GM12878 (cell line): Measurements from ENCODE around the gene CSMD2.

Source experiments
- BACH1 ChIP-seq: fragments of 450-650 bp; IDR thresholded peaks from 2 replicates; pipeline ENCODE4 v1.6.1; 2017; ENCODE audit warnings: mild to moderate bottlenecking, borderline replicate concordance
- BHLHE40 ChIP-seq, 2 experiments: fragments of 450-650 bp in 1 of 2; IDR thresholded peaks; 2 replicates each; pipeline ENCODE4 v1.6.1; 2011 to 2017; ENCODE audit warnings: low read depth in 2 of 2, borderline replicate concordance in 1 of 2, improper control_type of control experiment in 1 of 2, low read length in 1 of 2, mild to moderate bottlenecking in 1 of 2
- CTCF ChIP-seq, 3 experiments: IDR thresholded peaks in 2 of 3; conservative IDR thresholded peaks in 1 of 3; 2 replicates each; pipeline ENCODE4 v1.5.1; 2011; ENCODE audit warnings: low read depth in 3 of 3, low read length in 3 of 3, mild to moderate bottlenecking in 3 of 3, control low read depth in 2 of 3, moderate library complexity in 2 of 3, inconsistent platforms in 1 of 3, mixed read lengths in 1 of 3; ENCODE audit not compliant: control insufficient read depth in 2 of 3, insufficient read depth in 1 of 3; ENCODE audit errors: extremely low read depth in 1 of 3
- ETV6 ChIP-seq, 2 experiments: fragments of 450-650 bp in 1 of 2; IDR thresholded peaks in 1 of 2; conservative IDR thresholded peaks in 1 of 2; 2 replicates each; pipeline ENCODE4 v1.6.1; 2014; ENCODE audit warnings: antibody characterized with exemption in 1 of 2, borderline replicate concordance in 1 of 2, low read depth in 1 of 2, mild to moderate bottlenecking in 1 of 2, moderate library complexity in 1 of 2
- NFYB ChIP-seq: IDR thresholded peaks from 2 replicates; pipeline ENCODE4 v1.6.1; 2011; ENCODE audit warnings: low read depth, mild to moderate bottlenecking, low read length, improper control_type of control experiment, moderate library complexity; ENCODE audit not compliant: insufficient read depth

- TF ChIP-seq BACH1 (no peak), ETV6 (conservative IDR thresholded peaks at IDR 0.05 in 1 of 2, IDR thresholded peaks at IDR 0.05 in 1 of 2; ENCODE audit: borderline replicate concordance in 1 of 2, low read depth in 1 of 2) (no peak), BHLHE40 (IDR thresholded peaks at IDR 0.05; ENCODE audit: borderline replicate concordance in 1 of 2, low read depth in 2 of 2, low read length in 1 of 2) (no peak), NFYB (no peak), CTCF (IDR thresholded peaks at IDR 0.05 in 2 of 3, conservative IDR thresholded peaks at IDR 0.05 in 1 of 3; ENCODE audit: control insufficient read depth in 2 of 3, extremely low read depth in 1 of 3, insufficient read depth in 1 of 3, low read depth in 3 of 3, low read length in 3 of 3) (no peak)
Measured at GRCh38 chr1:33622757-33623156, 542.3 kb downstream of the CSMD2 start.
